ENCODE data around the gene STK25. TPM values are rescaled to one million over a fixed set of nuclear protein-coding genes. Genes with fewer than 3 reads are reported as not detected.
"Not testable (repeated sequence)": the region's sequence is repeated elsewhere in the genome, so short reads cannot be mapped to it uniquely, and the experiment has no call there.

The STK25 gene
- total RNA-seq, 2 experiments from 2014 or later: 120 to 201 TPM

DNA sequence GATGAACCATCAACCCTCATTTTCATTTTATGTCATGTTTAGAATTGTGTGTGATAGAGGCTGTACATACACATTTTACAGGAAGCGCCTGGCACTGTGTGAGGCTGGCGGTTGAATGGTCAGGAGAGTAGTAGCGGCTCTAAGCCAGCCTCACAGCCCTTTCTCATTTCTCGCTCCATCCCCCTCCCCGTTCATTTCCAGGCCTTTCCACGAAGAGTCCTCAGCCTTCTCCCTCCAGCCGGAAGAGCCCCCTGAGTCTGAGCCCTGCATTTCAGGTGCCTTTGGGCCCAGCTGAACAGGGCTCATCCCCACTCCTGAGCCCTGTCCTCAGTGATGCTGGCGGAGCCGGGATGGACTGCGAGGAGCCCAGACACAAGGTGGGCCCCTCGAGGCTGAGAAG is 51.8 kb downstream of the STK25 start:
- Histone ChIP-seq H3K9me3 (ENCODE audit: low read length) (no peaks in the 10 kb centered on the region), H3K36me3 (ENCODE audit: insufficient read depth, low read length) (no peaks in the 10 kb centered on the region), H4K20me1 (ENCODE audit: insufficient read depth, low read length) (peaks cover 3% of the 10 kb centered on the region; the same call in 1 of the 2 replicates), H3K27ac (ENCODE audit: low read depth, low read length, poor library complexity, severe bottlenecking) (no peak overlapping the region), H3K4me1 (ENCODE audit: insufficient read depth, low read length, poor library complexity, severe bottlenecking) (no peaks in the 10 kb centered on the region), H3K4me2 (ENCODE audit: low read length) (no peak overlapping the region), H3K79me2 (ENCODE audit: insufficient read depth, low read depth, low read length) (no peaks in the 10 kb centered on the region), H3K9me2 (ENCODE audit: insufficient read depth, low read length) (no peaks in the 10 kb centered on the region), H2AFZ (ENCODE audit: low read length) (no peak overlapping the region), H3K4me3 (ENCODE audit: low read depth, low read length, poor library complexity, severe bottlenecking) (no peak overlapping the region)
- no peak for DNase-seq (ENCODE audit: low spot score)
- no TSS peak for BruUV-seq (replicated peaks)
- intact Hi-C loops (cut with micrococcal nuclease; ENCODE audit: unreplicated experiment): no loop called here
- TF ChIP-seq EZH2phosphoT487 (IDR thresholded peaks at IDR 0.05; ENCODE audit: borderline replicate concordance, low read depth, low read length): no peak
- TF ChIP-seq, protein P1, sequence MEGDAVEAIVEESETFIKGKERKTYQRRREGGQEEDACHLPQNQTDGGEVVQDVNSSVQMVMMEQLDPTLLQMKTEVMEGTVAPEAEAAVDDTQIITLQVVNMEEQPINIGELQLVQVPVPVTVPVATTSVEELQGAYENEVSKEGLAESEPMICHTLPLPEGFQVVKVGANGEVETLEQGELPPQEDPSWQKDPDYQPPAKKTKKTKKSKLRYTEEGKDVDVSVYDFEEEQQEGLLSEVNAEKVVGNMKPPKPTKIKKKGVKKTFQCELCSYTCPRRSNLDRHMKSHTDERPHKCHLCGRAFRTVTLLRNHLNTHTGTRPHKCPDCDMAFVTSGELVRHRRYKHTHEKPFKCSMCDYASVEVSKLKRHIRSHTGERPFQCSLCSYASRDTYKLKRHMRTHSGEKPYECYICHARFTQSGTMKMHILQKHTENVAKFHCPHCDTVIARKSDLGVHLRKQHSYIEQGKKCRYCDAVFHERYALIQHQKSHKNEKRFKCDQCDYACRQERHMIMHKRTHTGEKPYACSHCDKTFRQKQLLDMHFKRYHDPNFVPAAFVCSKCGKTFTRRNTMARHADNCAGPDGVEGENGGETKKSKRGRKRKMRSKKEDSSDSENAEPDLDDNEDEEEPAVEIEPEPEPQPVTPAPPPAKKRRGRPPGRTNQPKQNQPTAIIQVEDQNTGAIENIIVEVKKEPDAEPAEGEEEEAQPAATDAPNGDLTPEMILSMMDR (conservative IDR thresholded peaks at IDR 0.05; ENCODE audit: low read length): no peak
- POLR2A ChIA-PET: no interaction called here
- CTCF ChIA-PET (ENCODE audit: unreplicated experiment): no interaction called here

DNA sequence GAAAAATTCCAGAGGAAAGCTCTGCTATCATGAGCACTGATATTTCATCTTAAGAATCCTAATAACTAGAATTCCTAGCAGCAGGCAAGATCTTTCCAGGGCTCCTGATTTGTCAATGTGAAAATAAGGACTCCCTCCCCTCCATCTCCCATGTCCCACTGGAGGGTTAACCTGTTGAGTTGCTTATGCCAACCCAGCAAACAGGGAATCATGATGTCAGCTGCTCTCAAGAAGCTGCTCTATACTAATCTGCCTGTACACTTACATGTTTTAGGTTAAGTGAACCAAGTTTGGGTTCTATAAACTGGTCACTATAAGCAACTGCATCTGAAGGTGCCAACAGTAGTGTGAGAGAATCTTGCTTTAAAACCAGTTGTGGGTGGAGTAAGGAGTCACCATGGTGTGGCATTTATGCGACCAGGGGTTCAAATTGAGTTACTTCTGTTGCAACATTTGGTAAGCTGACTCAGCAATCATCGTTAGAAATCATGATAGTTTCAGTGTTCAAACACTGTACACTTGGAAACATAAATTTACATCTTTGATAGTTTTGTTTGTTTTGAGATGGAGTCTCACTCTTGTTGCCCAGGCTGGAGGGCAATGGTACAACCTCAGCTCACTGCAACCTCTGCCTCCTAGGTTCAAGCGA is 53.4 kb downstream of the STK25 start:
- CTCF ChIA-PET (ENCODE audit: unreplicated experiment): no interaction called here
- no peak overlapping the region for H3K4me3 ChIP-seq (ENCODE audit: low read depth, low read length, poor library complexity, severe bottlenecking)
- no peak overlapping the region for H2AFZ ChIP-seq (ENCODE audit: low read length)
- BruUV-seq (replicated peaks): no TSS peak
- no peaks in the 10 kb centered on the region for H3K36me3 ChIP-seq (ENCODE audit: insufficient read depth, low read length)
- H3K9me3 ChIP-seq (ENCODE audit: low read length): no peaks in the 10 kb centered on the region
- POLR2A ChIA-PET: interaction anchor here (0.7 kb wide), 1 partner anchor 78 kb away, joined by 3 read pairs; no protein-coding TSS in a partner anchor
- no peak overlapping the region for H3K4me2 ChIP-seq (ENCODE audit: low read length)
- no peaks in the 10 kb centered on the region for H3K79me2 ChIP-seq (ENCODE audit: insufficient read depth, low read depth, low read length)
- no peaks in the 10 kb centered on the region for H3K9me2 ChIP-seq (ENCODE audit: insufficient read depth, low read length)
- DNase-seq (ENCODE audit: low spot score): no peak
- intact Hi-C loops (cut with micrococcal nuclease; ENCODE audit: unreplicated experiment): no loop called here
- peaks cover 3% of the 10 kb centered on the region; the same call in 1 of the 2 replicates for H4K20me1 ChIP-seq (ENCODE audit: insufficient read depth, low read length)
- H3K4me1 ChIP-seq (ENCODE audit: insufficient read depth, low read length, poor library complexity, severe bottlenecking): no peaks in the 10 kb centered on the region
- TF ChIP-seq, protein P1 (conservative IDR thresholded peaks at IDR 0.05; ENCODE audit: low read length): no peak
- no peak for TF ChIP-seq EZH2phosphoT487 (IDR thresholded peaks at IDR 0.05; ENCODE audit: borderline replicate concordance, low read depth, low read length)
- no peak overlapping the region for H3K27ac ChIP-seq (ENCODE audit: low read depth, low read length, poor library complexity, severe bottlenecking)

DNA sequence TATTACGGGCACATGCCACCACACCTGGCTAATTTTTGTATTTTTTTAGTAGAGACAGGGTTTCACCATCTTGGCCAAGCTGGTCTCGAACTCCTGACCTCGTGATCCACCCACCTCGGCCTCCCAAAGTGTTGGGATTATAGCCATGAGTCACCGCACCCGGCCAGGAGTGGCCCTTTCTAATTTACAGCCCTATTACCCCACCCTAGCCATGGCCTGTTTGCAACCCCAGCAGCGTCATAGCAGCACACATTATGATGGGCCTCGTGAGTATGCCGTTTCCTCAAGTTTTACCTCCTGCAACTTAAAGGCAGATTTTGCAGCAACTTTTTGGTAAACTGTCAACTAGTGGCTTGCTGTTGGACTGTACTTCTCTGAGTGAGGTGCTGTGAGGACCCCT is 54.5 kb downstream of the STK25 start:
- CTCF ChIA-PET (ENCODE audit: unreplicated experiment); DNase-seq (ENCODE audit: low spot score); intact Hi-C loops (cut with micrococcal nuclease; ENCODE audit: unreplicated experiment); H3K9me3 ChIP-seq (ENCODE audit: low read length); H3K9me2 ChIP-seq (ENCODE audit: insufficient read depth, low read length); H4K20me1 ChIP-seq (ENCODE audit: insufficient read depth, low read length); H3K79me2 ChIP-seq (ENCODE audit: insufficient read depth, low read depth, low read length); H3K4me1 ChIP-seq (ENCODE audit: insufficient read depth, low read length, poor library complexity, severe bottlenecking); BruUV-seq (replicated peaks); H3K4me2 ChIP-seq (ENCODE audit: low read length); H3K27ac ChIP-seq (ENCODE audit: low read depth, low read length, poor library complexity, severe bottlenecking); H3K36me3 ChIP-seq (ENCODE audit: insufficient read depth, low read length); H2AFZ ChIP-seq (ENCODE audit: low read length); H3K4me3 ChIP-seq (ENCODE audit: low read depth, low read length, poor library complexity, severe bottlenecking): not testable (repeated sequence)
- POLR2A ChIA-PET: interaction anchor here (0.7 kb wide), 1 partner anchor 290 kb away, joined by 3 read pairs; no protein-coding TSS in a partner anchor
